Globus pallidus (tissue), 1 donor: ENCODE measurements around the gene ZNF608.

Experiments used
- DNase-seq: peaks from one replicate; pipeline ENCODE4 v3.0.0-alpha.2; 2015; ENCODE audit warnings: low spot score

ZNF608 gene

GRCh38 chr5:124745928-124746915 lies at the start of gene ZNF608:
Gene ZNF608, minus strand, starts transcription at chr5:124746639. Its CDS starts 1,650 bp downstream, at chr5:124744989.
- peak; percentile 75 for DNase-seq

GRCh38 chr5:124795829-124796228 lies 49.4 kb upstream of the ZNF608 start:
- DNase-seq = no peak

DNA sequence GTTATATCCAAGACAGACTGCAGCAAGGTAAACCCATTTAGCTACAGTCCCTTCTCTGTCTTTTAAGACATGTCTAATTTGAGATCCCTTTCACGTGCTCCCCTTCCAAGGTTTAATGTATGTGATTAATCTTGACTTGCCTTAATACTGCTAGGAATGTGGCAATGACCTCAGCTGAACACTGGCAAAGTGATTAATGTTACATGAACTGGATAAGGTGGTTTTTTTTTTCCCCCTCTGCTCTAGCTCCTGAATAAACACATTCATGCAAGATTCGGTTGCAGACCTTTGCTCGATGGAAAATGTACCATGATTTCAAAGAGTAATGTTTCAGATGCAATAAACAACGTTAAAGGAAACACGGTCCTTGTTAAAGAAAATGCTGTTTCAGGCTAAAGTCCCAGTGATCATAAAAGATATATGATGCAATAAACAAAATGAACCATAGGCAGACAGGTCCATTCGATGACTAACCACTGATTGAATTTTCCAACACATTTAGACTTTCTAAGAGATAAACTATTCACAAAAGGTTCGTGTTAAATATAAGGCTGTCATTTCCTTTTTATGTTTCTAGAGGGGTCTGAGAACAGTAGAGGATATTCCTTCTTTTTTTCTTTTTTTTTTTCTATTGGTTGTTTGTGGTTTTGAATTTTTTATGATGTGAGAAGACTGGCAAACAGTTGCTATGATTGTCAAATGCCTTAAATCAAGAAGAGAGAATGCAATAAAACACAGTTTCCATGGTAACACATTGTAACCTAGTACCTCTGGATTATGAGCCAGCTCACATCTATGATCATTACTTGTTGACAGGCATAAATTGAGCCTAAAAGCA lies 44.7 kb upstream of the ZNF608 start:
- no peak for DNase-seq

DNA sequence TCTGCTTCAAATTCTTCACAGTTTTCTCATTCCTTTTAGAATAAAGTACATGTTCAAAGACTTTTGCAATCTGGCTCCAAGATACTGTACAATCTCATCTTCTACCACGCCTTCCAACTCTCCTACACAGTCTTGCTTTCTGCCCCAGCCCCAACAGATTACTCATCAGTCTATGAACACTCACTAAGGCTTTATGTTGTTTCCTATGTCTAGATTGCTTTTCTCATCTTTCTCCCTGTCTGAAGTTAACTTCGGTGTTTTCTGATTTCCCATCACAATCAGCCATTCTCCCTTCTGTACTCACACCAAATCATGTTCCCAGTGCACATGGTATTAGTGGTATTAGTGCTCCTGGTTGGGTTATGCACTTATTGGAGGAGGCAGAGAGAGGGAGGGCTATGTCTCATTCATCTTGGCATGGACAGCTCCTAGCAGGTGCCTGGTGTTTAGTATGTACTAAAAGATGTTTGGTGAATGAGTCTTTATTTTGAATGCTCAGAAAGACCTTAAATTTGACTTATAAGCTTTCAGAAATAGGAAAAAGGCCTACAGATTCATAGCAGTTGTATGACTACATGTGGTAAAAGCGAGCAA lies 44.0 kb upstream of the ZNF608 start:
- no peak for DNase-seq

- no peak for DNase-seq
These were observed 42.7 kb upstream of the ZNF608 start for GRCh38 chr5:124789104-124789605.

DNA sequence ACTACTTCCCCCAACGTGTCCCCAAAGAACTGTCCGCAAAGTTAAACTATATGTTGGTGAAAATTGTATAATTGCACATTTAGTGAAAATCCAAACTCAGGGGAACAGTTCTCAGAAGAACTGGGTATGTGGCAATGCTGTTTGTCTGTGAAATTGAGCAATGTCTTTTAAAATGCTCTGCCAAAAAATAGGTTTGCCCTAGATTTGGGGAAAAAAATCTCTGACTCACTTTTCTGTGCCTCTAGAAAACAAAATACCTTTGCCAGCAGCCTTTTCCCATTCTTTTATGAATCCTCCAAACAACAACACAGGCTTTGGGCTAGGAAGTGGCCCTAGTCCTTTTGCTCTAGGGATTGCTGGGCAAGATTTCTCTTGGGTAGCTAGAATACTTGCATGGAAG lies 37.4 kb upstream of the ZNF608 start:
- peak; percentile 29 for DNase-seq

DNA sequence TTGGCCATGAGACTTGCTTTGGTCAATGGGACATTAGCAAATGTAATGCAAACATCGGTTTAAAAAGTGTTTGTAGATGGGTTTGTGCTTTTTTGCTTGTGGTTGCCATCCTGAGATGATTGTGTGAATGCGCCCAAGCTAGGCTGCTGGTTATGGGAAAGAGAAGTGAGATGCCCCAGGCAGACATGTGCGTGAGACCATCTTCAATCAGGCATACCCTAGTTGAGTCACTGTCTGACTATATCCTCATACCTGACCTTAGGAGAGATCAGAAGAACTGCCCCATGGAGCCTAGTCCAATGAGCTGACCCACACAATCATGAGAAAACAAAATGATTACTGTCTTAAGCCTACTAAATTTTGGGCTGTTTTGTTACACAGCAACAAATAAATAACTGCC lies 36.8 kb upstream of the ZNF608 start:
- DNase-seq = no peak

DNA sequence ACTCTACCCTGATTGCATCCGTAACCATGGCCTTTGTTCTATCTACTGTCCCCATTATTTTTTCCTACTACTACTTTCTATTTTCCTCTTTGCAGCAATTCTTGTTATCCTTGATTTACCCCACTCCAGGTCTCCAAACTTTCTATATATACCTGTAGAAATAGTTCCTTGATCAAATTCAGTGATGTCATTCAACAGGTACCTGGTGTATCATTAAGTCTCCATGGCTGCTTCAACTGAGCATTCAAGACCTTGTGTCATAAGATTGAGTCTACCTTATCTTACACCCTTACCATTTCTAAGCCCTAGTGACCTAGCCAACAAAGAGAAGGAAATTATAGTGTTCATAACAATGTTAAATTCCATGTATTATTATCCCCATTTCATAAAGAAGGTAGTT lies 35.8 kb upstream of the ZNF608 start:
- no peak for DNase-seq

- DNase-seq = no peak
These were observed 33.6 kb upstream of the ZNF608 start for GRCh38 chr5:124780011-124780410.

GRCh38 chr5:124773315-124774311 lies 27.2 kb upstream of the ZNF608 start:
- DNase-seq = peak; percentile 83

GRCh38 chr5:124772457-124773200 lies 26.2 kb upstream of the ZNF608 start:
- no peak for DNase-seq

DNA sequence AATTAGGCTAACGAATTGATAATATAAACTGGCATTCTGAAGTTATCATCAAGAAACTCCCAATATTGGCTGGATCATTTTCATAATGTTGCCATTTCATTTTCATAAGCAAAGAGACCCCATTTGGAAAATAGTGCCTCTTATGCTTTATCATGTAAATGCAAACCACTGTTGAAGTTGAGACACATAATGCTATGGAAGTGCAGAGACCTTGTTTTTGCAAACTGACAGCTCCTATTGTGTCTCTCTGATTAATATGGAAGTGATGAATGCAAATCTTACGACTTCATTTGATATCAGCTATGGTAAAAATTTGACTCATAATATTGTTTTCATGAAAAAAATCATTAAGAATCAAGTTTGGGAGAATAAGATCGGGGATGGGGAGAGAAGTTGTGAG lies 25.3 kb upstream of the ZNF608 start:
- DNase-seq = no peak

DNA sequence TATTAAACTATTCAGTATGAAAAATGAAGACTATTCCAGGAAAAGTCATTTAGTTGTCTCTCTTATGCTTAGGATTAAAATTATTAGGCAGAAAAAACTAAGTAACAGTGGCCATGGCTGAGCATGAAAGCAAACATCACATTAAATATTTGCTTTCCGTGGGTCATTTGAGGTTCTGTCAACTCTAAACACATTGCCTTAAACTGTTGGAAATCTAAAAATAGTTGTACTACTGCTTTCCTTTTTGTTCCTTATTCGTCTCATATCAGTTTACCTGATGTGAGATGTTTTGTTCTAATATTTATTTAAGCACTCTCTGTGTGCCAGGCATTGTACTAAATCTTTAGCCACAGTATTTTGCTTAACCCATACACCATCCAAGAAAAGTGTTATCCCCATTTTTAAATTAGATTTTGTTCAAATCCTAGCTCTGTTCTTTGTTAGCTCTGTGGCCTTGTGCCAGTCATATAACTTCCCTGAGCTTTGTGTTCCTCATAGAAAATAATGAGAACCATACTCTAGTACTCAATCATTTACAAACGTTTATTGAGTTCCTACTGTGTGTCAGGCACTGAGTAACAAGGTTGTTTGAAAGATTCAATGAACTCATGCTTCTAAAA lies 18.7 kb upstream of the ZNF608 start:
- DNase-seq = no peak

DNA sequence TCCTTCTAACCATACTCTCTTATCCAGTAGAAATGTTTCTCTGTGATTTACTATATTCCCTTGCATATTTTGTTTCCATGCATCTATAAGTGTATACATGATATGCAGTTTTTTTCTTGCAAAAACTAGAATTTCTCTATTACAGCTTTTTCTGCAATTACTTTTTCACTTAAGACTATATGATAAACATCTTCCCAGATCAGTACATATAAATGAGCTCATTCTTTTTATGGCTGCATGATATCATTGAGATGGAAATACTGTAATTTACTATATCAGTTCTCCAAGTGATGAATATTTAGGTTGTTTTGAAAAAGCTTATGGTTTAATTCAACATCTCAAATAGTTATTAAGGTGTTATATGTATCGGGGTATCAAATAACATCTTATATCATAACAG lies 18.1 kb upstream of the ZNF608 start:
- DNase-seq = no peak

DNA sequence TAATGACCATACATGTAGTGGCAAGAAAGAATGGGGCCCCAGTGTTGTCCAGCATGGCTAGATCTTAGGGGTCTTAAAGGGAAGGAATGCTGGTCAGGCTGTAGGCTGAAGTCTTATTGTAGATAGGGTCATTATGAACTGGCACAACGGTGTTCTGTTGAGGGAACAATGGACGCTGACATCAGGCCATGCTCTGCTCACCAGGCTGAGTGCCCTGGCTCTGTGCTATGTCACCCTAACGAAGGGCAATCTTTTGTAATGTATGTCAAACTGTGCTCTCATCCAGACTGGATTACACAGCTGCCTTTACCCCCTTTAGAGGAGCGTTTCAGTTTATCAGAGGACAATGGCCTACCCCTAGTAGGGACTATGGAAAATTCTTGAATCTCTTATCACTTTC lies 14.6 kb upstream of the ZNF608 start:
- peak; percentile 68 for DNase-seq

DNA sequence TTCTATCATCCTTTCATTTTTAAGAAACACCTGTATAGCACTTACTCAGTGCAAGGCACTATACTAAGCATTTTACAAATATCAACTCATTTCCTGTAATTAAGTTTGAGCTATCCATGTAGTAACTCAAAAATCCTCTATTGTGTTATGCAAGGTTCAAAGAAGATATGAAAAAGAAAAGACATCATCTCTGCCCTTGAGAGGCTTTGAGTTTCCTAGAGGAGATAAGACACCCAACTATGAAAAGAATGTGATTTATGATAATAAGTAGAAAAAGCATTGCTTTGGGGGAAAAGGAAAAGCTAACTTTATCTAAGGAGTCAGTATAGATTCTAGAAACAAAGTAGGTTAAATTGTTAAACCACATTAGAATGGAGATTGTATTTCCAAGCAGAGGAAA lies 14.2 kb upstream of the ZNF608 start:
- no peak for DNase-seq

- peak; percentile 87 for DNase-seq
These were observed 9.1 kb upstream of the ZNF608 start for GRCh38 chr5:124755565-124755964.

DNA sequence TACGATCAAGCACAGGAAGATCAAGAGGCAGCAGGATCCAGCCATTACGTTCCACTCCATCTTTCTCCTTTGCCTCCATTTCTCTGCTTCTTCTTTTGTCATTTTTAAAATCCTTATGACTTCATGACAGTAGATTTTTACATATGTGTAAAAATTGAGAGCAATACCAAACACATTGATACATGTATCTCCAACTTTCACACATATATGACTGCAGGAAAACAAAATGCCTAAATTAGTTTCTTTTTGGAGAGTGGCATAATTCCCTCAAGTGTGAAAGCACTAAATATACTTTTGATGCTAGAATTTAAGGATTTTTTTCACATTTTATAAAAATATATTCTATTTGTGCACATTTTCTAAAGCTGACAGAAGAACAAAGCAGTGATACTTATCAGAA lies 8.6 kb upstream of the ZNF608 start:
- no peak for DNase-seq

- peak; percentile 49 for DNase-seq
These were observed 7.9 kb upstream of the ZNF608 start for GRCh38 chr5:124754206-124754927.
